ENCODE results near the gene C8G. TPM values are rescaled to one million over a fixed set of nuclear protein-coding genes. Genes with fewer than 3 reads are reported as not detected.

The C8G gene
- polyA plus RNA-seq, 1 donor: 0.42 TPM

GRCh38 chr9:136982232-136983051 lies 37.4 kb downstream of the C8G start, which contains the start of gene LCNL1:
TSS of gene LCNL1 (plus strand) at chr9:136982993. CDS start at chr9:136983587, 594 bp downstream.
- DNase-seq: no peak

GRCh38 chr9:136983167-136983566 lies 38.1 kb downstream of the C8G start:
- DNase-seq: no peak

- DNase-seq: no peak
Observed at GRCh38 chr9:136983656-136984314, 38.7 kb downstream of the C8G start.

- no peak for DNase-seq
Observed at GRCh38 chr9:136984464-136985026, 39.5 kb downstream of the C8G start.

- DNase-seq: no peak
Observed at GRCh38 chr9:136985027-136985602, 40.1 kb downstream of the C8G start.

- no peak for DNase-seq
Observed at GRCh38 chr9:136985853-136986252, 40.8 kb downstream of the C8G start.

- DNase-seq: no peak
Observed at GRCh38 chr9:136988872-136989271, 43.8 kb downstream of the C8G start.

GRCh38 chr9:136990242-136990911 lies 45.3 kb downstream of the C8G start:
- DNase-seq: no peak

GRCh38 chr9:136991993-136992818 lies 47.2 kb downstream of the C8G start, which contains the start of gene PAXX:
TSS of gene PAXX (plus strand) at chr9:136992422. CDS start at chr9:136992444, 22 bp downstream.
- peak; percentile 85 for DNase-seq

GRCh38 chr9:136992819-136993369 lies 47.9 kb downstream of the C8G start:
- DNase-seq: no peak

- DNase-seq: no peak
Observed at GRCh38 chr9:136994180-136994887, 49.3 kb downstream of the C8G start.

GRCh38 chr9:136994888-136995230 lies 49.8 kb downstream of the C8G start:
- DNase-seq: no peak

- no peak for DNase-seq
Observed at GRCh38 chr9:136995362-136995761, 50.3 kb downstream of the C8G start.

- DNase-seq: no peak
Observed at GRCh38 chr9:136995772-136996311, 50.8 kb downstream of the C8G start.

Other genes with a start within 250 kb of the C8G start
- gene DIPK1B, start 232.7 kb upstream of the C8G start, polyA plus RNA-seq (ENCODE audit: insufficient read length): 27.6 TPM
- 1.8 TPM for gene LCN10, start 202.3 kb upstream of the C8G start, polyA plus RNA-seq (ENCODE audit: insufficient read length)
- gene LCN6, start 196.7 kb upstream of the C8G start, polyA plus RNA-seq (ENCODE audit: insufficient read length): not detected
- gene LCN8, start 187.0 kb upstream of the C8G start, polyA plus RNA-seq (ENCODE audit: insufficient read length): 0.12 TPM
- 0.23 TPM for gene LCN15, start 180.7 kb upstream of the C8G start, polyA plus RNA-seq (ENCODE audit: insufficient read length)
- gene TMEM141, start 153.9 kb upstream of the C8G start, polyA plus RNA-seq (ENCODE audit: insufficient read length): 53.9 TPM
- 5.5 TPM for gene CCDC183, start 148.9 kb upstream of the C8G start, polyA plus RNA-seq (ENCODE audit: insufficient read length)
- 59.9 TPM for gene RABL6, start 137.3 kb upstream of the C8G start, polyA plus RNA-seq (ENCODE audit: insufficient read length)
- gene AJM1, start 102.8 kb upstream of the C8G start, polyA plus RNA-seq (ENCODE audit: insufficient read length): 1.00 TPM
- gene PHPT1, start 95.8 kb upstream of the C8G start, polyA plus RNA-seq (ENCODE audit: insufficient read length): 64.9 TPM
- 5.4 TPM for gene MAMDC4, start 92.9 kb upstream of the C8G start, polyA plus RNA-seq (ENCODE audit: insufficient read length)
- gene EDF1, start 78.9 kb upstream of the C8G start, polyA plus RNA-seq (ENCODE audit: insufficient read length): 275 TPM
- 12.7 TPM for gene TRAF2, start 58.7 kb upstream of the C8G start, polyA plus RNA-seq (ENCODE audit: insufficient read length)
- 33.7 TPM for gene FBXW5, start 505 bp upstream of the C8G start, polyA plus RNA-seq (ENCODE audit: insufficient read length)
- 20.2 TPM for gene LCN12, start 7.0 kb downstream of the C8G start, polyA plus RNA-seq (ENCODE audit: insufficient read length)
- 61.3 TPM for gene PTGDS, start 32.3 kb downstream of the C8G start, polyA plus RNA-seq (ENCODE audit: insufficient read length)
- gene LCNL1, start 37.8 kb downstream of the C8G start, polyA plus RNA-seq (ENCODE audit: insufficient read length): 0.43 TPM
- 23.3 TPM for gene PAXX, start 47.2 kb downstream of the C8G start, polyA plus RNA-seq (ENCODE audit: insufficient read length)
- gene CLIC3, start 51.3 kb downstream of the C8G start, polyA plus RNA-seq (ENCODE audit: insufficient read length): not detected
- 46.6 TPM for gene ABCA2, start 83.0 kb downstream of the C8G start, polyA plus RNA-seq (ENCODE audit: insufficient read length)
- not detected for gene FUT7, start 86.8 kb downstream of the C8G start, polyA plus RNA-seq (ENCODE audit: insufficient read length)
- gene NPDC1, start 100.9 kb downstream of the C8G start, polyA plus RNA-seq (ENCODE audit: insufficient read length): 18.4 TPM
- 4.7 TPM for gene ENTPD2, start 108.8 kb downstream of the C8G start, polyA plus RNA-seq (ENCODE audit: insufficient read length)
- 7.2 TPM for gene SAPCD2, start 125.3 kb downstream of the C8G start, polyA plus RNA-seq (ENCODE audit: insufficient read length)
- gene UAP1L1, start 132.3 kb downstream of the C8G start, polyA plus RNA-seq (ENCODE audit: insufficient read length): 6.9 TPM
- 61.4 TPM for gene MAN1B1, start 141.7 kb downstream of the C8G start, polyA plus RNA-seq (ENCODE audit: insufficient read length)
- 16.8 TPM for gene DPP7, start 169.5 kb downstream of the C8G start, polyA plus RNA-seq (ENCODE audit: insufficient read length)
- not detected for gene GRIN1, start 193.9 kb downstream of the C8G start, polyA plus RNA-seq (ENCODE audit: insufficient read length)
- gene LRRC26, start 224.8 kb downstream of the C8G start, polyA plus RNA-seq (ENCODE audit: insufficient read length): not detected
- not detected for gene TMEM210, start 226.8 kb downstream of the C8G start, polyA plus RNA-seq (ENCODE audit: insufficient read length)
- gene ANAPC2, start 243.3 kb downstream of the C8G start, polyA plus RNA-seq (ENCODE audit: insufficient read length): 42.9 TPM
- gene SSNA1, start 243.4 kb downstream of the C8G start, polyA plus RNA-seq (ENCODE audit: insufficient read length): 34.7 TPM

Measured in left kidney (tissue), 2 donors.